Measurements from ENCODE around the gene SGCD.

The SGCD gene

DNA sequence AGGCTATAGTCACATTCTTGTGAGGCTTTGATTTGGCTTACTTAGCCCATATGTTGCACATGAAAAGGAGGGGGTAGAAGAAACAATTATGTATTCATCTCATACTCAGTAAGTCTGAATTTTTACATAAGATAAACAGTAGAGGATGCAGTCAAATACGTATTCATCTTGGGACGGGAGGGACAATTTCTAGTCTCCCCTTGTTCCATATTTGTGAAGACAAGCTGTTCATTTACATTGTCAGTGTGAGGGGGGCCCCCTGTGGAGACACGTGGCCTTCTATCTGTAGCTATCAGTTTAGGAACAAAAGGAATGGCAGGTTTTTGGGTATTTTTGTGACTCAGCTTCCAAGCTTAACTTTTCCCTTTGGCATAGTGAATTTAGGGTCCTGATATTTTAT is 474.0 kb downstream of the SGCD start:
- Histone ChIP-seq H3K27ac (replicated peaks) (no peak overlapping the region), H3K4me3 (replicated peaks; ENCODE audit: insufficient read depth, low read length) (no peak overlapping the region), H3K27me3 (ENCODE audit: insufficient read depth, poor library complexity, severe bottlenecking) (peaks cover 2% of the 10 kb centered on the region)
- DNase-seq (ENCODE audit: low read depth in 1 of 2, low spot score in 1 of 2), result no peak
- TF ChIP-seq POLR2AphosphoS5 (IDR thresholded peaks at IDR 0.05; ENCODE audit: low read depth) (no peak), GABPA (IDR thresholded peaks at IDR 0.05; ENCODE audit: low read depth) (no peak), SPI1 (IDR thresholded peaks at IDR 0.05; ENCODE audit: borderline replicate concordance, low read depth) (no peak)
- TF ChIP-seq, protein P1, sequence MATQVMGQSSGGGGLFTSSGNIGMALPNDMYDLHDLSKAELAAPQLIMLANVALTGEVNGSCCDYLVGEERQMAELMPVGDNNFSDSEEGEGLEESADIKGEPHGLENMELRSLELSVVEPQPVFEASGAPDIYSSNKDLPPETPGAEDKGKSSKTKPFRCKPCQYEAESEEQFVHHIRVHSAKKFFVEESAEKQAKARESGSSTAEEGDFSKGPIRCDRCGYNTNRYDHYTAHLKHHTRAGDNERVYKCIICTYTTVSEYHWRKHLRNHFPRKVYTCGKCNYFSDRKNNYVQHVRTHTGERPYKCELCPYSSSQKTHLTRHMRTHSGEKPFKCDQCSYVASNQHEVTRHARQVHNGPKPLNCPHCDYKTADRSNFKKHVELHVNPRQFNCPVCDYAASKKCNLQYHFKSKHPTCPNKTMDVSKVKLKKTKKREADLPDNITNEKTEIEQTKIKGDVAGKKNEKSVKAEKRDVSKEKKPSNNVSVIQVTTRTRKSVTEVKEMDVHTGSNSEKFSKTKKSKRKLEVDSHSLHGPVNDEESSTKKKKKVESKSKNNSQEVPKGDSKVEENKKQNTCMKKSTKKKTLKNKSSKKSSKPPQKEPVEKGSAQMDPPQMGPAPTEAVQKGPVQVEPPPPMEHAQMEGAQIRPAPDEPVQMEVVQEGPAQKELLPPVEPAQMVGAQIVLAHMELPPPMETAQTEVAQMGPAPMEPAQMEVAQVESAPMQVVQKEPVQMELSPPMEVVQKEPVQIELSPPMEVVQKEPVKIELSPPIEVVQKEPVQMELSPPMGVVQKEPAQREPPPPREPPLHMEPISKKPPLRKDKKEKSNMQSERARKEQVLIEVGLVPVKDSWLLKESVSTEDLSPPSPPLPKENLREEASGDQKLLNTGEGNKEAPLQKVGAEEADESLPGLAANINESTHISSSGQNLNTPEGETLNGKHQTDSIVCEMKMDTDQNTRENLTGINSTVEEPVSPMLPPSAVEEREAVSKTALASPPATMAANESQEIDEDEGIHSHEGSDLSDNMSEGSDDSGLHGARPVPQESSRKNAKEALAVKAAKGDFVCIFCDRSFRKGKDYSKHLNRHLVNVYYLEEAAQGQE (IDR thresholded peaks at IDR 0.05; ENCODE audit: insufficient replicate concordance, low read depth), result no peak
- TF ChIP-seq, protein P2, sequence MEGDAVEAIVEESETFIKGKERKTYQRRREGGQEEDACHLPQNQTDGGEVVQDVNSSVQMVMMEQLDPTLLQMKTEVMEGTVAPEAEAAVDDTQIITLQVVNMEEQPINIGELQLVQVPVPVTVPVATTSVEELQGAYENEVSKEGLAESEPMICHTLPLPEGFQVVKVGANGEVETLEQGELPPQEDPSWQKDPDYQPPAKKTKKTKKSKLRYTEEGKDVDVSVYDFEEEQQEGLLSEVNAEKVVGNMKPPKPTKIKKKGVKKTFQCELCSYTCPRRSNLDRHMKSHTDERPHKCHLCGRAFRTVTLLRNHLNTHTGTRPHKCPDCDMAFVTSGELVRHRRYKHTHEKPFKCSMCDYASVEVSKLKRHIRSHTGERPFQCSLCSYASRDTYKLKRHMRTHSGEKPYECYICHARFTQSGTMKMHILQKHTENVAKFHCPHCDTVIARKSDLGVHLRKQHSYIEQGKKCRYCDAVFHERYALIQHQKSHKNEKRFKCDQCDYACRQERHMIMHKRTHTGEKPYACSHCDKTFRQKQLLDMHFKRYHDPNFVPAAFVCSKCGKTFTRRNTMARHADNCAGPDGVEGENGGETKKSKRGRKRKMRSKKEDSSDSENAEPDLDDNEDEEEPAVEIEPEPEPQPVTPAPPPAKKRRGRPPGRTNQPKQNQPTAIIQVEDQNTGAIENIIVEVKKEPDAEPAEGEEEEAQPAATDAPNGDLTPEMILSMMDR (IDR thresholded peaks at IDR 0.05; ENCODE audit: insufficient read depth, low read length), result no peak

DNA sequence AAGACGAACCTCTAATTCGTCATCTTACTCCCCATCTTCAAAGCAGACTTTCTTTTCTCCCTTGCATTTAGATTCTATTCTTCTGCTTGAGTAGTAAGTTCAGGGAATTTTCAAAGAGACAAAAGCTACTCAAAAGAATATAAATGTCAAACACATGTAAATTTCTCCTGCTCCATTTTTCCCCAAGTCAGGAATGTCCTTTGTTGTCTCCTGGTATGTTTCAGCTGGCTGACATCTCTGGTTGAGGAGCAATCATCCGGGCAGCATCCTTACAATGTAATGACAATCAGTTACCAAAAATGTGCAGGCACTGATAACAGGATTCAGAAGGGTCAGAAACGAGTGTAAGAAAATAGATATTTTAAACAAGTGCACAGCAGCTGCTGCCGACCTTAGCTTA is 475.5 kb downstream of the SGCD start:
- no peak for DNase-seq (ENCODE audit: low read depth in 1 of 2, low spot score in 1 of 2)
- H3K27me3 ChIP-seq (ENCODE audit: insufficient read depth, poor library complexity, severe bottlenecking), result peaks cover 2% of the 10 kb centered on the region
- no peak overlapping the region for H3K27ac ChIP-seq (replicated peaks)
- no peak overlapping the region for H3K4me3 ChIP-seq (replicated peaks; ENCODE audit: insufficient read depth, low read length)
- TF ChIP-seq, protein P1 (IDR thresholded peaks at IDR 0.05; ENCODE audit: insufficient replicate concordance, low read depth), result no peak
- TF ChIP-seq SPI1 (IDR thresholded peaks at IDR 0.05; ENCODE audit: borderline replicate concordance, low read depth) (no peak), GABPA (IDR thresholded peaks at IDR 0.05; ENCODE audit: low read depth) (no peak), POLR2AphosphoS5 (IDR thresholded peaks at IDR 0.05; ENCODE audit: low read depth) (no peak)
- TF ChIP-seq, protein P2 (IDR thresholded peaks at IDR 0.05; ENCODE audit: insufficient read depth, low read length), result no peak

DNA sequence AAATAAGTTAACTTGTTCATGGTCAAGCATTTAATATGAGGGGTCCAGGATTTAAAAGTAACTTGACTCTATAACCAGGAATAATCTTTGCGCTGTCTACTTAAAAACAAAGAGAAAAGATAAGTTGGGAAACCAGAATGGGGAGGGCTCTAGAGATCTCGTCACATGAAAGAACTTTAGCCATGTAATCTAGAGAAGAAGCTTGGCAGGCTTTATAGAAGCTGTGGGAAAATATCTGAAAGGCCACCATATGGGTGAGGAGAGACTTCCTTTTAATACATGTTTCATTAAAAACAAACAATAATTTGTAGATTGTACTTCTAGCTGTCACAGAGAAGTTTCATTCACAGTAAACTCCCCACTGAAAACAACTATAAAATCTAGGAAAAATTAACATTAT is 476.4 kb downstream of the SGCD start:
- TF ChIP-seq, protein P1 (IDR thresholded peaks at IDR 0.05; ENCODE audit: insufficient replicate concordance, low read depth), result no peak
- TF ChIP-seq GABPA (IDR thresholded peaks at IDR 0.05; ENCODE audit: low read depth), result no peak
- no peak for TF ChIP-seq POLR2AphosphoS5 (IDR thresholded peaks at IDR 0.05; ENCODE audit: low read depth)
- no peak for TF ChIP-seq SPI1 (IDR thresholded peaks at IDR 0.05; ENCODE audit: borderline replicate concordance, low read depth)
- TF ChIP-seq, protein P2 (IDR thresholded peaks at IDR 0.05; ENCODE audit: insufficient read depth, low read length), result no peak
- DNase-seq (ENCODE audit: low read depth in 1 of 2, low spot score in 1 of 2), result no peak
- H3K4me3 ChIP-seq (replicated peaks; ENCODE audit: insufficient read depth, low read length), result no peak overlapping the region
- H3K27ac ChIP-seq (replicated peaks), result no peak overlapping the region
- peaks cover 2% of the 10 kb centered on the region for H3K27me3 ChIP-seq (ENCODE audit: insufficient read depth, poor library complexity, severe bottlenecking)
